HG02798 (cell line): ENCODE results near the gene RPTOR.
"Not testable (repeated sequence)": the region's sequence is repeated elsewhere in the genome, so short reads cannot be mapped to it uniquely, and the experiment has no call there.

Experiments
- ATAC-seq: cut with Tn5 transposase; IDR thresholded peaks from one replicate; pipeline ENCODE4 v1.9.1; 2021; ENCODE audit warnings: mild to moderate bottlenecking; ENCODE audit not compliant: unreplicated experiment, poor library complexity

RPTOR gene

DNA sequence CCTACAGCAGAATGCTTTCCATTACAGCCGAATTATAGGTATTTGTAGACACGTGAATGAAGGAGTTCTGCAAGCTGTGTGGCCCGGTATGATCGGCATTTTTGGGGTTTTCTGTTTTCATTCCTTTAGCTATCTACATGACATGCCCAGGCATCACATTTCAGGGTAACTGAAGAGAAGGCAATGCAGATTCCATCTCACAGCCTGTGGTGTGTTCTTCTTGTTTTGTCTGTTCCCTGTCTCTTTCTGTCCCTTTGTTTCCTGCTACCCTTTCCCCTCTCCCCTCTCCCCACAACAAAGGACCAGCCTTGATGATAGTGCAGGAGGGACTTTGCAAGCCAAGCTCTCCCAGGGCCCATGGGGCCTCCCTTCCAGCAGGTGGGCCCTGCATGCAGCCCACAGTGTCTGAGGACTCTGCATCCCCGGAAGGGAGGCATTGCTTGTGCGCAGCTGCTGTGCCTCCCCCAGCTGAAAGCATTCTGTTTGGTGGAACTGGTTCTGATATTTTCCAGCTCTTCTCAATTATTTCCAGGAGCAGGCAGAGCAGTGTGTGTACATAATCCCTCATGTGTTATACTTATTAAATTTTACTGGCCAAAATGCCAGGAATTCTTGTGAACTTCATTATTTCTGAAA lies 207.4 kb downstream of the RPTOR start:
- no peak for ATAC-seq

DNA sequence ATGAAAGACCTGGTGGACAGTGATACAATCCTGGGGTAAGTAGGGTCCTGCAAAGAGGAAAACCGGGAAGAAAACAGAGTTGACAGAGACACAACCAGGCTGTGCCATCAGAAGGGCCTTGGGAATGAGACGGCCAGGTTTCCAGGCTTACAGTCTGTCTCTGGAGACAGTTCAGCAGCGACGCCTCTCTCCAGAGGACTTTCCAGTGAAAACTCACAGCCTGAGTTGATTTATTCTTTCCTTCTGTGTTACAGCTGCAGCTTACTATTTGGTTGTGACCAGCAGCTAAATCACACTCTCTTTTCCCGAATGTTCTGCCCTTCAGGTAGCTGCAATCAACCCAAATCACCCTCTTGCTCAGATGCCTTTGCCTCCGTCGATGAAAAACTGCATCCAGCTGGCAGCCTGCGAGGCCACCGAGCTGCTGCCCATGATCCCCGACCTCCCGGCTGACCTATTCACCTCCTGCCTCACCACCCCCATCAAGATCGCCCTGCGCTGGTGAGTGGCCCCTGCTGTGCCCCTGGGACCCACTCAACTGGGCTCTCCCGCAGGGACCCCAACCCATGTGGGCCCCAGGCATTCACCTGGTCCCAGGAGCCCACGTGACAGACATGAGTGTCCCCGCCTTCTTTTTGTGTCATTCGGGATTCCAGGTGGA lies 209.2 kb downstream of the RPTOR start:
- ATAC-seq, result no peak

DNA sequence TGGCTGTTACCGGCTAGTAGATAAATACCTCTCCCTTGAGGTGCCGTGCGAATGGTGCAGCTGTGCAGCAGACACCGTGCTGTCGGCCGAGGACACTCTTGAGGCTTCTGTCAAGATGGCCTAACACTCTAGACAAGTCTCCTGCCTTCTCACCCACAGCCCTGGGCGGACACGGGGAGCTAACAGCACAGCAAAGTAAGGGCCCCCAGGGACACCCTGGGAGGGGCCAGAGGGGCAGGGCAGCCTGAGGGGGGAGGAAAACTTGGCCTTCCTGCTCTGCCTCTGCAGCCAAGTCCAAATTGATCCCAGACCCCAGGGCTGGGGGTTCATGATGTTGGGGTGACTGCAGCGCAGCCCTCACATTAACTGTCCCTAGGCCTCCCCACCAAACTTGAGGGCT lies 210.2 kb downstream of the RPTOR start:
- ATAC-seq, result no peak

DNA sequence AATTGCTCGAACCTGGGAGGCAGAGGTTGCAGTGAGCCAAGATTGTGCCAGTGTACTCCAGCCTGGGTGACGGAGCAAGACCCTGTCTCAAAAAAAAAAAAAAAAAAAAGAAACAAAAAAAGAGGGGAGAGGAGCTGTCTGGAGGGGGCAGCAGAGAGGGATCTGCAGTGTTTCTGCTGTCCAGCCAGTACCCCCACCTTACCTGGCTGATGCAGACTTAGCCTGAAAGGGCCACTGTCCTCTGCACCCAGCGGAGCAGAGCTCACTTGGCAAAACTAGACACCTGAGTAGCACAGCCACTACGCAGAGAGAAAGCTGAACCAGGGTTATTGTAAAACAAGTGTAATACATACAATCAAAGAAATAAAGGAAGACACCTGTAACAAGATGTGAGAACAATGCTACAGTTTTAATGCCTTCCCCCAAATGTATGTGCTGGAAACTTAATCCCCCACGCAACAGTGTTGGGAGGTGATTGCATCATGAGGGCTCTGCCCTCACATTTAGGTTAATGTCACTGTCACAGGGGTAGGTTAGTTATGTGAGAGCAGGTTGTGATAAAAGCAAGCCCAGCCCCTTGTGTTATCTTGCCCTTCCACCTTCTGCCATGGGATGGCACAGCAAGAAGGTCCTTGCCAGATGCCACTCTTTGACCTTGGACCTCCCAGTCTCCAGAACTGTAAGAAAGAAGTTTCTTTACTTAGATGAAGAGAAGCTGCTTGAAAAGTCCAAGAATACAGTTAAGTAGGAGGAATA lies 211.2 kb downstream of the RPTOR start:
- ATAC-seq, result no peak

DNA sequence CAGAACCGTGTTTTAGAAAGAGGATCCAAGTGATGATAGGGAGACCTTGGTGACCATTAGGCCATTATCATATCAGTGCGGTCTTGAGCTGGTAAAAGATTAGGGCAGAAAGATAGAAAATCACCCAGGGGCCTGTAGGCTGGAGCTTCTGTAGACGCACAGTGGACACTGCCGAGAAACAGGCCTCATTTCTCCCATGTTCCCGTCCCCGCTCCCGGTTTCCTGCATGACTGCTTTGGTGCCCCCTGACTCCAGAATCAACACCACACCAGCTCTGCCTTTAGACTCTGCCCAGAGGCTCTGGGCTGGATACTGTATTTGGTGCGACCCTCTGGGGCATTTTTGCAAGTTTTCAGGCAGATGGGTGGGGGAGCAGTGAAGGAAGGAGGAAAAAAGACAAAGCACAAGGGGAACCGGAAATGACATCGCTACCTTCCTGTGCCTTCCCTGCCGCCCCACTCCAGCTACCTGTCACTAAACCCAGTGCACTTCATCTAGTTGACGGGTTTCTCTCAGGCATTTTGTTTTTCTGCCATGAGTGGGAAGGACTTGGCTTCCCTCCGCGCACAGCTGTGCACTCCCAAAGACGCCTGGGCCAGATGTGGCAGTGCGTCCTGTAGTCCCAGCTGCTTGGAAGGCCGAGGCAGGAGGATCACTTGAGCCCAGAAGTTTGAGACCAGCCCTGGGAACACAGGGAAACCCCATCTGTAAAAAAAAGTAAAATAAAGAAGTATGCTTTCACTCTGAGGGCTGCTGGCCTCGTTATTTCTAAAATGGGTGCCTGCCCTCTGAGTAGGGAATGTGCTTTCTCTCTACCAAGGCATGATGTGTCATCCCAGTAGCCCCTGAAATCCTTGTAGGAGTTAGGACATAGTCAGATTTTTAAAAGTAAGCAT lies 214.1 kb downstream of the RPTOR start:
- ATAC-seq, result no peak

DNA sequence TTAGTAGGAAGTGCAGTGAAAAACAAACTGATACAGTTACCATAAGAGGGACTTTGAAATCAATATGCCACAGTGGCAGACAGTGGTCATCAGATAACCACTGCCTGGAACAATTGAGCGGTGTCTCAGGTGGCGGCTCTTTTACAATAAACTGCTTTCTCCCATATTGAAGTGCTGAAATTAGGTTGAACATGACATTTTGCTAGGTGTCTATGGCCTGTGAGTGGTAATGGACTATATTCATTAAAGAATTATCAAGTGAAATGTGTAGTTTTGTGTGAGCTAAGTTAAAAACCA lies 214.7 kb downstream of the RPTOR start:
- ATAC-seq, result no peak

DNA sequence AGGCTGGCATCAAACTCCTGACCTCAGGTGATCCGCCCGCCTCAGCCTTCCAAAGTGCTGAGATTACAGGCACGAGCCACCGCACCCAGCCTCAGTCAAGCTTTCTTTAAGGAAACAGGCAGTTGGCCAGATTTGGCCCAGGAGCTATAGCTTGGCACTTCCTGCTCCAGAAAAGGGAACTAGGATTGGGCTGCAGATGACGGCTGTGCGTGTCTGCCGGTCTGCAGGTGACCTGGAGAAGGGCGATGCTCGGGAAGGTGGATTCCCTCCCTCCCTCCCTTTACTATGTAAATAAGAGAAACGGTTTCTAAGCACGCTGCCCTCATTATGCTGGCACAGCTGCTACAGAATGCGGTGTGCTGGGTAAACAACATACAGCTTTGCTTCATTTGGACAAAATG lies 215.9 kb downstream of the RPTOR start:
- no peak for ATAC-seq

DNA sequence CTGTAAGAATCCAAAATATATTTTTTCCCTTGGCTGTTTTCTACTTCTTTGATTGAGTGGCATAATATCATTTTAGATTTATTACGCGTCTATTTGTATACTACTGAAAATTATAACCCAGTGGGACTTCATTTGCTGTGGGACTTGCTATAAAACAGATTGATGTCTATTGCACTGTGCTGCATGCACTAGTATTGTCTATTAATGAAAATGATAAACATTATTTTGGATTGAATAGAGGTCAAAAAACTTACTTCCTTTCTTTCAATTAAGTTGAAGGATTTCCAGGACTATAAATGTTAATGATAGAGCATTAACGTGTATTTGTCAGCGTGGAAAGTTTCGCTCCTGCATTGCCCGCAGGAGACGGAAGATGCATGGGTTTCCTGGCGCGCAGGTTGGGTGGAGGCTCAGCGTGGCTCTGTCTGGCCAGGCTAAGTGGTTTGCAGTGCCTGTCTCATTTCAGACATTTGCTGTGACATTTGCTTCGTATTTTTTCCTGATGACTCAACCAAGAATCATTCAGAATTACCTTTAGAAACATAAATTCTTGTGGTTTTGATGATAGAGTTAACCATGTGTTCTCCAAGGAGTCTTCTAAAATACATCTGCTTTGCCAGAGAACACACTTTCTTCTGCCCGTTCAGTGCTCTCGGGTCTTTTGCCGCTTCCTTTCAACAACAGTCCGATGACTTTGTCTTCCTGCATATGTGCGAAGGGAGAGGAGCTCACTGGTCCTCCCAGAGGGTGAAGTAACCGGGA lies 216.7 kb downstream of the RPTOR start:
- ATAC-seq, result no peak

DNA sequence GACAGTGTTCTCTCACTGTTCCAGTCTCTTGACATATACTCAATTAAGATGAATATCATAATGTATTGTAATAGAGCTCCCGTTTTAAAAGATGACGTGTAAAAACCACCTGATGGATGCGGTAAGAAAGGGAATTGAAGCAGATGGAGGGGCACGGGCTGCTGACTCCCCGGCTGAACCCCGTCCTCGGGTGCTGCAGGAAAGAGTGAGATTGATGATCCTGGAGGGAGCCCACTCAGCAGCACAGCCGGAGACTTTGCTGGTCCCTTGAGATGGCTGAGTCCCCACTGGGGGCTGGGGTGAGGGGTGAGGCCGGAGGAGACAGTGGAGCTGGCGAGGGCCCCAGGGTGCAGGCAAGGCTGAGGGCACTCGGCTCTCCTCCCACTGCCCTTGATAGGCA lies 217.4 kb downstream of the RPTOR start:
- ATAC-seq, result no peak

DNA sequence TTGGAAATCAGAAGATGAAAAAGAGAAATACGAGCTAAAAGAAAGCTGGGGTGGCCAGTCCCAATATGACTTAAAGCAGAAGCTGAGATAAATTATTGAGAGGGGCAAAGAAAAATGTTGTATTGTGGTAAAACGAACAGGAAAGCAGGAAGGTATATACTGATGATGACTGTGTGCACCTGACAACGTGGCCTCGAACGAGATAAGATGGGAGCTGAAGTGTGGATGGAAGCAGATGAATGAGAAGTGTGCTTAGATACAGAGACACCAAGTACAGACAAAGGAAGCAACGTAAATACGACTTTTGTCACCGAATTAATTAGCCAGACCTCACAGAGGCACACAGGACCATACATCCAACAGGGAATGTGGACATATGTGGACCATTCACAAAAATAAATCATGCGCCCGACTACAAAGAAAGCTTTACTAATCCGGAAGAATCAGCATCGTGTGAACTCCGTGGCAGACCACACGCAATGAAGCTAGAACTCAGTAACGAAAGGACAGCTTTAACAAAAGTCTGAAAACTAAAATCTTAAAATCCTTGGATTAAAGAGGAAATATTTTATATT lies 218.7 kb downstream of the RPTOR start:
- ATAC-seq, result no peak

DNA sequence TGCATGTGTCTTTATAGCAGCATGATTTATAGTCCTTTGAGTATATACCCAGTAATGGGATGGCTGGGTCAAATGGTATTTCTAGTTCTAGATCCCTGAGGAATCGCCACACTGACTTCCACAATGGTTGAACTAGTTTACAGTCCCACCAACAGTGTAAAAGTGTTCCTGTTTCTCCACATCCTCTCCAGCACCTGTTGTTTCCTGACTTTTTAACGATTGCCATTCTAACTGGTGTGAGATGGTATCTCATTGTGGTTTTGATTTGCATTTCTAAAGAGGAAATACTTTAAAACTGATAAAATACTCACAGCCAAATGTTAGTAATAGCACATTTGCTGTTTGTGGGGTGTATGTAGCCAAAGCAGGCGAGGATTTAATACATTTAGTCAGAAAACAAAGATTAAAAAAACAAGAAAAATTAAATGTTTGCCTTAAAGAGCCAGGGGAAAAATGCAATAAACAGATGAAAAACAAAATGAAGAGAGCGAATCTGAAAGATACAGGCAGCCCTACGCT lies 220.0 kb downstream of the RPTOR start:
- ATAC-seq, result not testable (repeated sequence)

DNA sequence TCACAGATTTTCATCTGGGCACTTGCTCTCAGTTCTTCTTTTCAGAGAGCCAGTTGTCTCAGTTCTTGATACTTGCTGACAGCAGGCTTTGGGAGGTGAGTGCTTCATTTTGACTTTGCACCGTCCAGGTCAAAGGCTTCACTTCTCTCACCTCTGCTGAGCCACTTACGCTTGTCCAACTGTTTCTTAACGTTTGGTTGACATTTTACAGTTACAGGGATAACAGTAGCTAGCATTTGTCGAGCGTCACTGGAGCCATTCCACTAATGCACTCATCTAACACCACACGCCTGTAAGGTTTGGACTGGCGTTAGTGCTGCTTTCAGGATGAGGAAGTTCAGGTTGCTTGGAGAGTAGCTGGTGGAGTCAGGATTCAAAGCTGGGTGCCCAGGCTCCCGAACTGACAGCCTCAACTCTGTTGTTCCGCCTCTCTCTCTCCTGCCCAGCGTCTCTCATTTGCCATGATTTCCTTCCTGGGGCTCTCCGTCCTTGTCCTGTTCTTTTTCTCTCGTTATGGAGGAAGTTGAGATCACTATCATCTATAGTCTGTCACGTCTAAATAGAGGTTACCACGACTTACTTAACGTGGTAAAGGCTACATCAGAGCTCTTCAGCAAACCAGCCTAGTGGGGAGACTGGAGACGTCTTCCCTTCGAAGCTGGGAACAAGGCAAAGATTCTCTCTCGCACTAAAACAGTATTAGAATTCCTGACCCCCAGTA lies 220.8 kb downstream of the RPTOR start:
- no peak for ATAC-seq

DNA sequence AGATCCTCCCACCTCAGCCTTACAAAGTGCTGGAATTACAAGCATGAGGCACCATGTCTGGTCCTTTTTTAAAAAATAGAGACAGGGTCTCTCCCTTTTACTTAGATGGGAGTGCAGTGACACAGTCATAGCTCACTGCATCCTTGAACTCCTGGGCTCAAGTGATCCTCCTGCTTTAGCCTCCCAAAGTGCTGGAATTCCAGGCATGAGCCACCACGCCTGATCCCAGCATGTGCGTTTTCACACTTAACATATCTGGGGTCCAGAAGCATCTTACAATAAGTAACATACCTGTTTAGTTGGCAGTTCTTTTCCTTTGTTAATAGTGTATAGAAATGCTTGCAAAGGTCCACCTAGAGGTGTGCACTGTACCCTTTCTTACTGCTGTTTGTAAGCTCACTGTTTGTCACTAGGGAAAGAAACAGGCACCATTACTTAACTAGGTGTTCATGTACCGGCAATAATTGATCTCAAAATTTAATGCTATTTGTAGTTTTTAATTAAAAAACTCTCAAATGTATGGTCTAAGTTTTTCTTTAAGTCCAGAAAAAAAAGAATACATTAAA lies 221.7 kb downstream of the RPTOR start:
- no peak for ATAC-seq

DNA sequence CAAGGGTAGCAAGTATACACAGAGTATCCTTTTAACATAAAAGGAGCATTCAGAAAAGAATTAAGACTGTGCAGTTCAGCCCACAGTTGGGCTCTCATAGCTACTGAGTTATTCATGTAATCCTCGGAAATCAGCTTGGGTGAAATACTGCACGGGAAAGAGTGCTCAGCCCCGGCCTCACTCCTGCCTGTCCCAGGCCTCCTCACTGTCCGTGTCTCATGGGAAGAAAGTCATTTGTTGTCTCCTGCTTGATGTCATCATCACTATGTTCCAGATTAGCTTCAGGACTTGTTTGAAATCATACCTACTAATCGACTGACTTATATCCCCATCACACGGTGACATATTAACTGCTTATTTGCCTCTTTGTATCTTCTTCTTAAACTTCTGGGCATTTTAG lies 223.8 kb downstream of the RPTOR start:
- no peak for ATAC-seq

DNA sequence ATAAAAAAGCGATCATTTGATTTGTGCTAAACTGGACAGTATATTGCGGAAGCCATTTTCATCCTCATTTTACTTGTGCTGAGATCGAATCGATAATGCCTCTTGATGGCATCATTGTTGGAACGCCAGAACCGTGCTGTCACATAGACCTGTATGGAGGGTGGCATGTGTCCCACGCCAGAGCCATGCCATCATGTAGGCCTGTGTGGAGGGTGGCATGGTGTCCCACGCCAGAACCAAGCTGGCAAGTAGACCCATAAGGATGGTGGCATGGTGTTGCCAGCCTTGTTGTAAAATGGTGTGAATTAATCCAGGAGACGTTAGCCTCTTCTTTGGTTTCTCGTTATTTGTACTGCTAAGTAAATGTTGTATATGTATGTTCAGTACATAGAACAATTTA lies 224.3 kb downstream of the RPTOR start:
- no peak for ATAC-seq

DNA sequence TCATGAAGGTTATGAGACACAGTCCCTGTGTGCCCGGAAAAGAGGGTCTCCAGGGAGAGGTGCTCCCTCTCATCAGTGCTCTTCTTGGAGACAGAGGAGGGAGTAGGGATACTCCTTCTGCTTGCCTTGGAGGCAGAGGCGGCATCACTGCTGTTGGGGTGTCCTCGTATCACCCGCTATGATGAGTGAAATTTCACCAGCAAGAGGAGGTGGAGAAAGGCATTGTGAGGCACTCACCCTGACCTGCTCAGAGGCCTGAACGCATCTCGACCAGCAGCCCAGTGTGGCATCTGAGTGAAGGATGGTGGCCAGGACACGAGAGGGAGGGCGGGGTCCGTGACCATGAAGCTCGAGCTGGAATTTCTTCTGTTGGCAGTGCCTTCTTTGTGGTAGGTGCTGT lies 224.9 kb downstream of the RPTOR start:
- no peak for ATAC-seq

DNA sequence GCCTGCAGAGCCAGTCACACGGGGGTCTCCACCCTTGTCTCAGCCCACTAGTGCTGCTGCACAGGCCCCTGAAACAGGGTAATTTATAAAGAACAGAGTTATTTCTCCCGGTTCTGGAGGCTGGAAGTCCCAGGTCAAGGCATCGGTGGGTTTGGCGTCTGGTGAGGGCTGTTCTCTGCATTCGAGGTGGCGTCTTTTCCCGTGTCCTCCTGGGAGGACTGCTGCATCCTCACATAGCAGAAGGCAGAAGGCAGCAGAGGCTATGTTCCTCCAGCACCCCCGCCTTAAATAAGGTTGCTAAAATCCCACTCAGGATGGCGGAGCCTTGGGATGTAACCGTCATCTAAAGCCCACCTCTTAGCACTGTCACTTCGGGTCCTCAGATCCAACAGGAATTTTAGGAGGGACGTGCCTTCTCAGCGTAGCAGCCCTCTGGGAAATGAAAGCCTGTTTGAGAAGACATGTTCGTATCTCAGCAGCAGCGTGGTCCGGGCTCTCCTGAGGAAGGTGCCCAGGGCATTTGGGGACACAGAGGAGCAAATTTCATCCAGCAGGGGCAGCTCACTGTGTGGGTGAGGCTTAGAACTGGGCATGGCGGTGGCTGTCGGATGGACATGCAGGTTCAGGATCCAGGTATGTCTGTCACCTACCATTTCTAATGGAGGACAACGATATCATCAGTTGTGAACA lies 225.4 kb downstream of the RPTOR start:
- ATAC-seq, result no peak
